Frontal cortex (tissue), 4 donors: Measurements from ENCODE around the gene SOX6. TPM values are rescaled to one million over a fixed set of nuclear protein-coding genes. Genes with fewer than 3 reads are reported as not detected.

ENCODE experiments used
- DNase-seq, 2 donors: peaks; one replicate each; pipeline ENCODE4 v3.0.0; 2012; ENCODE audit warnings: low spot score in 2 of 2
- FAIRE-seq: peaks from 2 replicates; lab custom pipeline; 2012; peaks lifted over from hg19 to GRCh38; lab: Jason Lieb, UNC
- total RNA-seq: library from RNA; depleted of rRNA; stranded (reverse); fragments of >200 nt; gene quantifications from one replicate; pipeline ENCODE4 v1.2.3, GENCODE V29; 2014
- donor health status: control.
- donor health status: control.
- donor health status: control.

Gene SOX6
- total RNA-seq, 1 donor from 2014 or later = 17.1 TPM

- FAIRE-seq (no peak), DNase-seq (no peak)
These were observed 68.6 kb downstream of the SOX6 start for GRCh38 chr11:16287630-16288280.

GRCh38 chr11:16286095-16286494, 70.3 kb downstream of the SOX6 start:
- DNase-seq (no peak), FAIRE-seq (no peak)

GRCh38 chr11:16280256-16280682, 76.1 kb downstream of the SOX6 start:
- FAIRE-seq = no peak
- DNase-seq = no peak

- DNase-seq (no peak), FAIRE-seq (peak; percentile 37)
These were observed 76.8 kb downstream of the SOX6 start for GRCh38 chr11:16279524-16279923.

- no peak for FAIRE-seq
- DNase-seq = no peak
These were observed 77.4 kb downstream of the SOX6 start for GRCh38 chr11:16278979-16279378.

GRCh38 chr11:16278273-16278672, 78.1 kb downstream of the SOX6 start:
- FAIRE-seq = no peak
- DNase-seq = no peak

- DNase-seq (no peak), FAIRE-seq (no peak)
These were observed 80.1 kb downstream of the SOX6 start for GRCh38 chr11:16276251-16276650.

GRCh38 chr11:16271258-16271657, 85.1 kb downstream of the SOX6 start:
- DNase-seq = no peak
- no peak for FAIRE-seq

- DNase-seq (no peak), FAIRE-seq (no peak)
These were observed 90.3 kb downstream of the SOX6 start for GRCh38 chr11:16266021-16266420.

GRCh38 chr11:16265022-16265421, 91.3 kb downstream of the SOX6 start:
- DNase-seq (no peak), FAIRE-seq (no peak)

GRCh38 chr11:16262645-16262955, 93.7 kb downstream of the SOX6 start:
- DNase-seq (no peak), FAIRE-seq (no peak)

GRCh38 chr11:16261836-16262644, 94.3 kb downstream of the SOX6 start:
- DNase-seq = no peak
- FAIRE-seq = no peak

- no peak for DNase-seq
These were observed 104.0 kb downstream of the SOX6 start for GRCh38 chr11:16252373-16252772.

GRCh38 chr11:16248248-16248647, 108.1 kb downstream of the SOX6 start:
- FAIRE-seq (no peak), DNase-seq (no peak)

More at GRCh38 chr11:16252373-16252772, 104.0 kb downstream of the SOX6 start:
- no peak for FAIRE-seq

GRCh38 chr11:16242806-16243205, 113.5 kb downstream of the SOX6 start:
- DNase-seq (no peak), FAIRE-seq (no peak)

GRCh38 chr11:16240687-16241086, 115.7 kb downstream of the SOX6 start:
- FAIRE-seq (no peak), DNase-seq (no peak)

- no peak for FAIRE-seq
- DNase-seq = no peak
These were observed 116.9 kb downstream of the SOX6 start for GRCh38 chr11:16239141-16240105.

GRCh38 chr11:16226245-16226644, 130.1 kb downstream of the SOX6 start:
- no peak for DNase-seq

GRCh38 chr11:16225623-16226022, 130.7 kb downstream of the SOX6 start:
- FAIRE-seq (no peak), DNase-seq (no peak)

More at GRCh38 chr11:16226245-16226644, 130.1 kb downstream of the SOX6 start:
- no peak for FAIRE-seq

- FAIRE-seq (no peak), DNase-seq (no peak)
These were observed 132.8 kb downstream of the SOX6 start for GRCh38 chr11:16223558-16223957.
